Left lung (tissue), 10 donors: ENCODE measurements around the gene MRPL40. TPM values are rescaled to one million over a fixed set of nuclear protein-coding genes. Genes with fewer than 3 reads are reported as not detected.
A peak's percentile ranks its signal among the peaks of the same experiment; 100 is the strongest.

Experiments
- ATAC-seq: fragments of 200-7000 bp; cut with Tn5 transposase; one replicate; pipeline ENCODE4 v1.9.1; 2020; ENCODE audit warnings: moderate library complexity
- DNase-seq, 4 donors: peaks; one replicate each; pipeline ENCODE4 v3.0.0-alpha.2; 2013 to 2020
- H3K27ac ChIP-seq, 2 donors: fragments of 200-600 bp; sonication (generic) in 1 of 2; one replicate each; pipeline versions ENCODE4 v1.5.0 to v1.8.0; 2020 to 2021
- H3K27me3 ChIP-seq, 2 donors: fragments of 200-600 bp; sonication (generic) in 1 of 2; one replicate each; pipeline versions ENCODE4 v1.5.0 to v1.8.0; 2020 to 2021
- H3K36me3 ChIP-seq, 2 donors: fragments of 200-600 bp; sonication (generic) in 1 of 2; one replicate each; pipeline versions ENCODE4 v1.5.0 to v1.8.0; 2020 to 2021
- H3K4me1 ChIP-seq, 2 donors: fragments of 200-600 bp; one replicate each; pipeline ENCODE4 v1.8.0; 2021
- H3K4me3 ChIP-seq, 2 donors: fragments of 200-600 bp; sonication (generic) in 1 of 2; one replicate each; pipeline versions ENCODE4 v1.5.0 to v1.8.0; 2020 to 2021; ENCODE audit warnings: mild to moderate bottlenecking in 1 of 2
- H3K9me3 ChIP-seq, 2 donors: fragments of 200-600 bp; sonication (generic) in 1 of 2; one replicate each; pipeline versions ENCODE4 v1.5.0 to v1.8.0; 2020 to 2021
- CTCF ChIP-seq, 2 donors: fragments of 200-600 bp; sonication (generic) in 1 of 2; IDR thresholded peaks; one replicate each; pipeline versions ENCODE4 v1.5.0 to v1.8.0; 2021; ENCODE audit warnings: antibody characterized with exemption in 2 of 2
- intact Hi-C, 2 donors: fragments of 100-400 bp; cut with DNase I; formaldehyde crosslinking; loops; one replicate each; pipeline versions ENCODE4 v1.11.2 to v1.14.2; 2022
- polyA plus RNA-seq, 6 donors: library from polyadenylated mRNA; unstranded; fragments of 120-200 nt; gene quantifications; one replicate each; pipeline ENCODE4 v1.2.1, GENCODE V29; 2013; ENCODE audit not compliant: insufficient read length in 6 of 6
- total RNA-seq, 2 donors: library from RNA; stranded (reverse); fragmentation: NEBNext Ultra II Directional; extraction: Animal tissue kit (Norgen Biotek cat#: 25700); gene quantifications; one replicate each; pipeline ENCODE4 v1.2.1, GENCODE V29; 2021
- donor health status: DM: no; HTN: yes; CAD: no.
- donor health status: DM: no; HTN: no; CAD: no.

MRPL40 gene
- total and polyA plus RNA-seq, 8 donors: 21.9 to 42.6 (median 38.5) TPM

GRCh38 chr22:19480789-19481188 lies 48.4 kb downstream of the MRPL40 start:
- DNase-seq: no peak
- Histone ChIP-seq H3K4me1 (peaks cover 18 to 36% of the 10 kb centered on the region in 2 donors), H3K36me3 (peaks cover 0 to 4% of the 10 kb centered on the region in 2 donors), H3K27me3 (no peaks in the 10 kb centered on the region), H3K27ac (no peak overlapping the region), H3K9me3 (no peaks in the 10 kb centered on the region), H3K4me3 (peak overlapping the region in 1 of 2 donors; percentile 79)
- ATAC-seq: no peak
- no peak for TF ChIP-seq CTCF (IDR thresholded peaks at IDR 0.05)
- intact Hi-C loops: no loop called here

DNA sequence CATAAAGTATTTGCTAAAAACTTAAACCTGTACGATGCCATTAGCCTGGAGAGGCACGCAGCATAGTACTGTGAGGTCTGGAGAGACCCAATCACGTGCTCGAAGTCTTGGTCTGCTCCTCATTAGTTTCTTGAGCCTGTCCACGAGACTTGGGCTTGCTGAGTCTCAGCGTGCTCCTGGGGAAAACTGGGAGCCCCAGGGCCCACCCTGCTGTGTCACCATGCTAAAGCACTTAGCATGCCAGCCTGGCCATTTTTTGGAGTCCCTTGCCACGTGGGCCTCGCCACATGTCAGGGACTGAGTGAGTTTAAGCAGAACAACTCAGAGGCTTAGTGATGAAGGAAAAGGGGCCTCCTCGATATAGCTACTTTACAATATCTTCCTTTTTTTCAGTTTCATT lies 50.0 kb downstream of the MRPL40 start:
- intact Hi-C loops: no loop called here
- H3K9me3 ChIP-seq: no peaks in the 10 kb centered on the region
- H3K4me3 ChIP-seq: no peak overlapping the region
- H3K27me3 ChIP-seq: no peaks in the 10 kb centered on the region
- H3K27ac ChIP-seq: no peak overlapping the region
- TF ChIP-seq CTCF (IDR thresholded peaks at IDR 0.05): no peak
- peaks cover 0 to 4% of the 10 kb centered on the region in 2 donors for H3K36me3 ChIP-seq
- peaks cover 11 to 21% of the 10 kb centered on the region in 2 donors for H3K4me1 ChIP-seq
- no peak for ATAC-seq
- DNase-seq: no peak

- H3K4me3 ChIP-seq: no peak overlapping the region
- peaks cover 0 to 4% of the 10 kb centered on the region in 2 donors for H3K36me3 ChIP-seq
- no peak for TF ChIP-seq CTCF (IDR thresholded peaks at IDR 0.05)
- no peaks in the 10 kb centered on the region for H3K9me3 ChIP-seq
- intact Hi-C loops: no loop called here
- no peaks in the 10 kb centered on the region for H3K27me3 ChIP-seq
- DNase-seq: no peak
- H3K4me1 ChIP-seq: peaks cover 4 to 9% of the 10 kb centered on the region in 2 donors
- no peak for ATAC-seq
- H3K27ac ChIP-seq: no peak overlapping the region
Observed at GRCh38 chr22:19483481-19484244, 51.3 kb downstream of the MRPL40 start.

Other genes starting within 250 kb of the MRPL40 start
- gene CLTCL1, start 140.8 kb upstream of the MRPL40 start, total RNA-seq: 1 to 10 TPM; 5.7 to 8.3 TPM
- gene CLTCL1, start 140.8 kb upstream of the MRPL40 start, polyA plus RNA-seq: 10 to 100 TPM in 2 of 6 donors, 1 to 10 TPM in 4; 8.4 to 11.3 (median 9.5) TPM
- gene HIRA, start 812 bp upstream of the MRPL40 start, total RNA-seq: 10 to 100 TPM; 18.4 to 27.7 TPM
- gene HIRA, start 812 bp upstream of the MRPL40 start, polyA plus RNA-seq: 10 to 100 TPM; 19.9 to 30.6 (median 25.2) TPM
- 10 to 100 TPM; 30.1 to 31.8 TPM for gene C22orf39, start 15.2 kb downstream of the MRPL40 start, total RNA-seq
- 10 to 100 TPM; 34.8 to 42.9 (median 38.9) TPM for gene C22orf39, start 15.2 kb downstream of the MRPL40 start, polyA plus RNA-seq
- 10 to 100 TPM; 41.7 to 72.9 TPM for gene UFD1, start 46.6 kb downstream of the MRPL40 start, total RNA-seq
- 10 to 100 TPM; 59.0 to 69.4 (median 62.6) TPM for gene UFD1, start 46.6 kb downstream of the MRPL40 start, polyA plus RNA-seq
- 10 to 100 TPM in 1 of 2 donors, 1 to 10 TPM in 1; 6.5 to 11.8 TPM for gene CDC45, start 47.4 kb downstream of the MRPL40 start, total RNA-seq
- gene CDC45, start 47.4 kb downstream of the MRPL40 start, polyA plus RNA-seq: 10 to 100 TPM; 13.1 to 23.2 (median 17.3) TPM
- gene CLDN5, start 91.9 kb downstream of the MRPL40 start, total RNA-seq: 10 to 100 TPM; 86.9 to 89.7 TPM
- 10 to 100 TPM; 56.4 to 90.7 (median 60.8) TPM for gene CLDN5, start 91.9 kb downstream of the MRPL40 start, polyA plus RNA-seq